COLO829 (cell line): ENCODE measurements around the gene HEPHL1.
"Not testable (repeated sequence)": the region's sequence is repeated elsewhere in the genome, so short reads cannot be mapped to it uniquely, and the experiment has no call there.

Experiments used
- DNase-seq: peaks from one replicate; pipeline ENCODE4 v3.0.0; 2012; ENCODE audit warnings: low spot score

HEPHL1 gene

DNA sequence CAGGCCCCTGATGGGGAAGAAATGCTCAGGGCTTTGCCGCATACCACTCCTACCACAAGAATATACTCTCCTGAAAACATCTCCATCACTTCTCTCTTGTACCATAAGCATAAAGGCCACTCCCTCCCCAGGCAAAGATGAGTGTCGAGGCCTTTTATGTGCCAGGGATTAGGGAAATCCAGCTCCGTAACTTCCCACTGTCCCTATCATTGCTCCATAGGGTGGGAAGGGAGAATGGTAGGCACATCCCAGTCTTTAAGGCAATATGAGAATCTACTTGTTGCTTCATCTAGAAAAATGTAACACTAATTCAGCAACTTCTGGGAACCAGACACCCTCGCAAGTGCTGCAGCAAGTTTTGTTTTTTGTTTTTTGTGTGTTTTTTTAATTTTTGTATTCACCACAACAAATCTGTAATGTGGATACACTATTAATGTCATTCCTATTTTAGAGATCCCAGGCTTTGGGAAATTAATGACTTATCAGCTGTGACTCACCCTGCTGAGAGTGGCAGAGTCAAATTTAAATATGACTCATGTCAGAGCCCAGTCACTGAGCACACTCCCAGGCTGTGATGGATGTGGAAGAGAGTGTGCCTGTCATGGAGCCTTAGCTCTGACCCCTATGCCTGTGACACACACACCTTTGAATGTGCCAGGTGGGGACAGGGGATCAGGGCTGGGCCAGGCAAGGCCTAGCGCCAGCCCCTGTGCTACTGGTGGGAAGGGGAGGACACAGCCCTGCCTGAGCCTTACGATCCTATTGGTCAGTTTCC lies 130.9 kb downstream of the HEPHL1 start:
- peak; percentile 86 for DNase-seq

DNA sequence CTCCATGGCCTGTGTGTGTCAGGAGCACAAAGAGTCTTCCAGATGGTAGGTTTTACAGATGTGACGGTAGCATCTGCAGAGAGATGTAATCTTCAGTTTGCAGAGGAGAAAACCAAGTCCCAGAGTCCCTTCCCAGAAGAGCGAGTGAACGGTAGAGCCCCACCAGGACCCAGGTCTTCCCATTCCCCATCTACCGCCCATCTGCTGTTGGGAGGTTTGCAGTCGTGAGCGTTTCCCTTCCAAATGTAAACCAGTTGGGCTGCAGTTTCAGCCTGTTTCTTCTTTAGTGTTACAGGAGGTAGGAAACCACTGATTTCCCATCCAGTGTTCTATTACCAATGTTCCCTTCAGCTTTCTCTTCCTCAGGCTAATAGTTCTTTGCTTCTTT lies 131.5 kb downstream of the HEPHL1 start:
- no peak for DNase-seq

DNA sequence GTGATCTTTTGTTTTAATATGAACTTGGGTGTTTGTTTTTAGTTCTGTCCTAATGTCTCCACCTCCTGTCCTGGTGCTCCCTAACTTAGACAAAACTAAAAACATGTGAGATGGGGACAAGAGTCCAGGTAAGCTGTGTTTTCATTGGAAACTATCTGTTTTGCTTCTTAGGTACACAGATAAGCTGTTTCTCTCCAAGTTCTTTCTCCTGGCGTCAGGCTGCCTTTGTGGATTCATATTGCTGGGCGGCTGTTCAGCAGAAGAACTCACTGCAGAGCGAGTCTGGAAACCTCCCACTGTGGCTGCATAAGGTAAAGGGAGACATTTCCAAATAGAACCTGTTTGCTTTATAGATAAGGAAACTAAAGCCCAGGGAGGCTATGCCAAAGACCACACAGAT lies 132.2 kb downstream of the HEPHL1 start:
- DNase-seq: no peak

DNA sequence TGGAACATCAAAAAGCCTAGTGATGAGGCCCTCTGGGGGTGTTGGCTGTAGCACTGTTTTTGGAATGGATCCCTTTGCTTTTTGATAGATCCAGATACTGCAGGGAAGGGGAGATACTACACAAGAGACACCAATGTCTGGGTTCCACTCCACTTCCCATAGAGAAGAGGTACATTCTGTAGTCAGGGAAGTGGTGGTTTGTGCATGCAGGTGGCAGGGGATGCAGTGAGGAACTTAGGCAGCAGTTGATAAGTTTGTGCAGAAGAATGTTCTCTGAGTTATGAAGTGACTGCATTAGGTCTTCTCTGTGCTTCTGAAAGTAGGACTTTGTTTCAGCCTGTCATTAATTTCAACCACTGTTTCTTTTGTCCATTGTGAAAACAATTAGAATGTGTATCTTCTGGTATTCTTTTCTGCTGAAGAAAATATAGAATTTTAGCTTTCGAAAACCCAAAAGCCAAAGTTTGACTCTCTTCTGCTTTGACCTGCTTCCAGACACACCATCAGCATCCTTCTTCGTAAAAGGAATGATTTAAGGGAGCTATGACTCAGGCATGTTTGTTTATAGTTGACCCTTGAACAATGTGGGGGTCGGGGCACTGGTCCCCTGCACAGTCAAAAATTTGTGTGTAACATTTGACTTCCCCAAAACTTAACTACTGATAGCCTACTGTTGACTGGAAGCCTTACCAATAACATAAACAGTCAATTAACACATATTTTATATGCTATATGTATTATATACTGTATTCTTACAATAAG lies 133.1 kb downstream of the HEPHL1 start:
- DNase-seq: no peak

DNA sequence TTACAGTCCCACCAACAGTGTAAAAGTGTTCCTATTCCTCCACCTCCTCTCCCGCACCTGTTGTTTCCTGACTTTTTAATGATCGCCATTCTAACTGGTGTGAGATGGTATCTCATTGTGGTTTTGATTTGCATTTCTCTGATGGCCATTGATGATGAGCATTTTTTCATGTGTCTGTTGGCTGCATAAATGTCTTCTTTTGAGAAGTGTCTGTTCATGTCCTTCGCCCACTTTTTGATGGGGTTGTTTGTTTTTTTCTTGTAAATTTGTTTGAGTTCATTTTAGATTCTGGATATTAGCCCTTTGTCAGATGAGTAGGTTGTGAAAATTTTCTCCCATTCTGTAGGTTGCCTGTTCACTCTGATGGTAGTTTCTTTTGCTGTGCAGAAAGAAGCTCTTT lies 136.2 kb downstream of the HEPHL1 start:
- not testable (repeated sequence) for DNase-seq
